Measurements from ENCODE around the gene ITPA. TPM values are rescaled to one million over a fixed set of nuclear protein-coding genes. Genes with fewer than 3 reads are reported as not detected.

Gene ITPA
- total RNA-seq, 2 experiments from 2014 or later: 56.3 to 66.9 TPM

- Mint-ChIP-seq H3K27ac (no peak overlapping the region), H3K9me3 (no peaks in the 10 kb centered on the region), H3K4me1 (ENCODE audit: low read depth) (peaks cover 6% of the 10 kb centered on the region), H3K27me3 (peaks cover 50% of the 10 kb centered on the region), H3K4me3 (peak overlapping the region; percentile 72), H3K36me3 (ENCODE audit: low read depth) (no peaks in the 10 kb centered on the region)
- ChIA-PET POLR2A (interaction anchor here (1.0 kb wide), 1 partner anchor 132 kb away, joined by 3 read pairs; no protein-coding TSS in a partner anchor), CTCF (interaction anchor here (1.2 kb wide), 1 partner anchor 18 kb away, joined by 4 read pairs; no protein-coding TSS in a partner anchor)
- no peak for TF ChIP-seq CTCF (IDR thresholded peaks at IDR 0.05)
- intact Hi-C loops (cut with micrococcal nuclease): no loop called here
- ATAC-seq: no peak
- no peak for DNase-seq
Observed at GRCh38 chr20:3237011-3237957, 28.0 kb downstream of the ITPA start.

- peak; percentile 20 for DNase-seq
- ATAC-seq: peak; percentile 38
- ChIA-PET POLR2A (no interaction called here), CTCF (interaction anchor here (1.1 to 2.6 kb wide), 2 partner anchors 13 to 19 kb away, joined by 3 to 14 read pairs; no protein-coding TSS in a partner anchor)
- Mint-ChIP-seq H3K27me3 (peaks cover 52% of the 10 kb centered on the region), H3K4me1 (ENCODE audit: low read depth) (peaks cover 6% of the 10 kb centered on the region), H3K27ac (no peak overlapping the region), H3K4me3 (peak overlapping the region; percentile 72), H3K36me3 (ENCODE audit: low read depth) (no peaks in the 10 kb centered on the region), H3K9me3 (no peaks in the 10 kb centered on the region)
- intact Hi-C loops (cut with micrococcal nuclease): no loop called here
- no peak for TF ChIP-seq CTCF (IDR thresholded peaks at IDR 0.05)
Observed at GRCh38 chr20:3237958-3238615, 28.8 kb downstream of the ITPA start.

- DNase-seq (peak; percentile 73), ATAC-seq (peak; percentile 56)
- Mint-ChIP-seq H3K27me3 (peaks cover 52% of the 10 kb centered on the region), H3K36me3 (ENCODE audit: low read depth) (no peaks in the 10 kb centered on the region), H3K9me3 (no peaks in the 10 kb centered on the region), H3K4me3 (peak overlapping the region; percentile 72), H3K27ac (no peak overlapping the region), H3K4me1 (ENCODE audit: low read depth) (peaks cover 6% of the 10 kb centered on the region)
- TF ChIP-seq CTCF (IDR thresholded peaks at IDR 0.05): no peak
- ChIA-PET CTCF (interaction anchor here (1.1 to 2.6 kb wide), 2 partner anchors 13 to 20 kb away, joined by 3 to 14 read pairs; no protein-coding TSS in a partner anchor), POLR2A (no interaction called here)
- intact Hi-C loops (cut with micrococcal nuclease): no loop called here
Observed at GRCh38 chr20:3238616-3239025, 29.3 kb downstream of the ITPA start.

GRCh38 chr20:3239026-3239866 lies 29.9 kb downstream of the ITPA start, which contains the start of gene SLC4A11:
TSS of gene SLC4A11 (minus strand) at chr20:3239190. CDS start at chr20:3239137, 53 bp downstream.
- H3K36me3 Mint-ChIP-seq (ENCODE audit: low read depth): no peaks in the 10 kb centered on the region
- H3K9me3 Mint-ChIP-seq: no peaks in the 10 kb centered on the region
- H3K4me3 Mint-ChIP-seq: peak within 1 kb of the TSS; percentile 75
- intact Hi-C loops (cut with micrococcal nuclease): no loop called here
- ATAC-seq (peak; percentile 55), DNase-seq (peak; percentile 49)
- peaks cover 6% of the 10 kb centered on the region for H3K4me1 Mint-ChIP-seq (ENCODE audit: low read depth)
- CTCF ChIA-PET: interaction anchor here (0.6 to 2.6 kb wide), 6 partner anchors 9 to 78 kb away, joined by 3 to 14 read pairs (median 4); no protein-coding TSS in a partner anchor
- H3K27me3 Mint-ChIP-seq: peaks cover 52% of the 10 kb centered on the region
- H3K27ac Mint-ChIP-seq: no peak within 1 kb of the TSS
- POLR2A ChIA-PET: interaction anchor here (1.1 to 1.3 kb wide), 2 partner anchors 19 to 31 kb away, joined by 4 read pairs; no protein-coding TSS in a partner anchor
- TF ChIP-seq CTCF (IDR thresholded peaks at IDR 0.05): no peak
